ENCODE data around the gene ASRGL1.
"Not testable (repeated sequence)": the region's sequence is repeated elsewhere in the genome, so short reads cannot be mapped to it uniquely, and the experiment has no call there.

GRCh38 chr11:62379586-62379985, 42.3 kb downstream of the ASRGL1 start:
- TF ChIP-seq CTCF (IDR thresholded peaks at IDR 0.05); ZFX (IDR thresholded peaks at IDR 0.05; ENCODE audit: borderline replicate concordance): not testable (repeated sequence)

Measured in 22Rv1 (cell line).